Activated naive CD4-positive, alpha-beta T cell treated with anti-CD3 and anti-CD28 coated beads, Interleukin-2, amount 50 U/mL, for 24 hours (primary cell): Measurements from ENCODE around the gene KLHL26.
"Not testable (repeated sequence)": the region's sequence is repeated elsewhere in the genome, so short reads cannot be mapped to it uniquely, and the experiment has no call there.

Experiments
- H3K27ac Mint-ChIP-seq: one replicate; pipeline ENCODE4 v1.8.0; 2021; ENCODE audit warnings: mild to moderate bottlenecking, mixed read lengths
- H3K27me3 Mint-ChIP-seq: one replicate; pipeline ENCODE4 v1.8.0; 2021; ENCODE audit warnings: mixed read lengths
- H3K36me3 Mint-ChIP-seq: one replicate; pipeline ENCODE4 v1.8.0; 2021; ENCODE audit warnings: mixed read lengths
- H3K4me1 Mint-ChIP-seq: one replicate; pipeline ENCODE4 v1.8.0; 2021; ENCODE audit warnings: mixed read lengths
- H3K4me3 Mint-ChIP-seq: one replicate; pipeline ENCODE4 v1.8.0; 2021; ENCODE audit warnings: mild to moderate bottlenecking, mixed read lengths
- H3K9me3 Mint-ChIP-seq: one replicate; pipeline ENCODE4 v1.8.0; 2021; ENCODE audit warnings: mixed read lengths

KLHL26 gene, protein sequence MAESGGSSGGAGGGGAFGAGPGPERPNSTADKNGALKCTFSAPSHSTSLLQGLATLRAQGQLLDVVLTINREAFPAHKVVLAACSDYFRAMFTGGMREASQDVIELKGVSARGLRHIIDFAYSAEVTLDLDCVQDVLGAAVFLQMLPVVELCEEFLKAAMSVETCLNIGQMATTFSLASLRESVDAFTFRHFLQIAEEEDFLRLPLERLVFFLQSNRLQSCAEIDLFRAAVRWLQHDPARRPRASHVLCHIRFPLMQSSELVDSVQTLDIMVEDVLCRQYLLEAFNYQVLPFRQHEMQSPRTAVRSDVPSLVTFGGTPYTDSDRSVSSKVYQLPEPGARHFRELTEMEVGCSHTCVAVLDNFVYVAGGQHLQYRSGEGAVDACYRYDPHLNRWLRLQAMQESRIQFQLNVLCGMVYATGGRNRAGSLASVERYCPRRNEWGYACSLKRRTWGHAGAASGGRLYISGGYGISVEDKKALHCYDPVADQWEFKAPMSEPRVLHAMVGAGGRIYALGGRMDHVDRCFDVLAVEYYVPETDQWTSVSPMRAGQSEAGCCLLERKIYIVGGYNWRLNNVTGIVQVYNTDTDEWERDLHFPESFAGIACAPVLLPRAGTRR

GRCh38 chr19:18636969-18637629 lies at the start of gene KLHL26:
Gene KLHL26 (plus strand): TSS chr19:18637028. CDS start chr19:18637055, 27 bp downstream.
- H3K4me3 Mint-ChIP-seq: peak within 1 kb of the TSS; percentile 90
- H3K27me3 Mint-ChIP-seq: no peaks in the 10 kb centered on the region
- H3K4me1 Mint-ChIP-seq: peaks cover 34% of the 10 kb centered on the region
- no peaks in the 10 kb centered on the region for H3K9me3 Mint-ChIP-seq
- peak within 1 kb of the TSS; percentile 71 for H3K27ac Mint-ChIP-seq
- H3K36me3 Mint-ChIP-seq: no peaks in the 10 kb centered on the region

- peak overlapping the region; percentile 89 for H3K4me3 Mint-ChIP-seq
- H3K36me3 Mint-ChIP-seq: peaks cover 3% of the 10 kb centered on the region
- H3K9me3 Mint-ChIP-seq: no peaks in the 10 kb centered on the region
- H3K27me3 Mint-ChIP-seq: no peaks in the 10 kb centered on the region
- no peak overlapping the region for H3K27ac Mint-ChIP-seq
- peaks cover 38% of the 10 kb centered on the region for H3K4me1 Mint-ChIP-seq
These were observed 49.3 kb upstream of the KLHL26 start for GRCh38 chr19:18587561-18587960.

DNA sequence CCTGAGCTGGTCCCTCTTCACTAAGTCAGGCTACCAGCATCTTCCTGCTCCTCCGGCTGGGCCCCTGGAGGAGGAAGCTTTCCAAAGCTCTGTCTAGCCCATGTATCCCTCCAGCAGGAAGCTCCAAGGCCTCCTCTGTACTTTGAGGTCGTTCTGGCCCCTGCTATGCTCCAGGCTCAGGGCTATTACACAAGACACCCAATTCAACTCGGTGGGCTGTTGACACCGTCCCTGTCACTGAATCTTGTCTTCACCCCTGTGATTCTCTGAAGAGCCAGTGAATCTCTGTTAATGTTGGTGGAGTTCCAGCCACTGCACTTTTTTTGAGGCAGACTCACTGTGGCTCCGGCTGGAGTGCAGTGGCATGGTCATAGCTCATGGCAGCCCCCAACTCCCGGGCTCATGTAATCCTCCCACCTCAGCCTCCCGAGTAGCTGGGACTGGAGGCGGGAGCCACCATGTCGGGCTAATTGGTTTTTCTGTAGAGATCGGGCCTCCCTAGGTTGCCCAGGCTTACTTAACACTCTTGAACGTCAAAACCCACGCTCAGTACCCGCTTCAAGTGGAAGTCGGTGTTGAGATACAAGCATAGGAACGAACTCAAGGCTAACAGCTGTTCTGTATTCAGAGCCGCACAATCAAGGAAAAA lies 48.7 kb upstream of the KLHL26 start:
- peak overlapping the region; percentile 91 for H3K27ac Mint-ChIP-seq
- peaks cover 3% of the 10 kb centered on the region for H3K36me3 Mint-ChIP-seq
- H3K4me1 Mint-ChIP-seq: peaks cover 38% of the 10 kb centered on the region
- H3K9me3 Mint-ChIP-seq: no peaks in the 10 kb centered on the region
- H3K4me3 Mint-ChIP-seq: peak overlapping the region; percentile 89
- H3K27me3 Mint-ChIP-seq: no peaks in the 10 kb centered on the region

DNA sequence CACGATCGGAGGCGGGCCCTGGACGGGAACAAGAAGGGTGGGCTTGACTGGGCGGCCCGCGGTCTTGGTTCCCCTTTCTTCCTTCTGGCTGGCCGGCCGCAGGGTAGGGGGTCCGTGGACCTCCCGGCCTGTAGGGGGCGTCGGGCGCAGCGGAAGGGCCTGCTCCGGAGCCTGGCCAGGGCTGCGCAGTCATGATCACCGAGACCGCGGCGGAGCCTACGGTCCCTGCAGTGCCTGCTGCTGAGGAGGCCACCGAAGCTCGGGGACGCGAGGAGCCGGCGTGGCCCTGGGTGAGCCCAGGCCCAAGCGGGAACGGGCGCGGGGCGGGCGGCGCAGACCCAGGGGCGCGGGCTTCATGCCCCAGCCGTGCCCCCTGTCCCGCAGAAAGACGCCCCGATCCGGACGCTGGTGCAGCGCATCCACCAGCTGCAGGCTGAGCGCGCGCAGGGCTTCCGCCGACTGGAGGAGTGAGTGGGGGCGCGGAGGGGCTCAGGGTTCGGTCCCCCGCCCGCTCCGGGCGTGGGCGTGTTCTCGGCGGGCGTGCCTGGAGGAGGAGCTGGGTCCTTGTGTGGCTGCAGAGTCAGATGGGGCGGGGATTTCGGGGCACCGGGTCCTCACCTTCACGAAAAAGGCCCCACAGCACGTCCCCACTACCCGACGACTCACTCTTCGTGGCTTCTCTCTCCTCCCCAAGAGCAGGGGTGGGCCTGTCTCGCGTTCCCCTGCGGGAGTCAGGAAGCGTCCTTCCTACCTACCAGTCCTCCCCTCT lies 48.0 kb upstream of the KLHL26 start, which contains the start of gene REX1BD:
REX1BD (plus strand) TSS at position 188 of the 769 bp plus-strand sequence; CDS start at position 192, 4 bp downstream.
- Mint-ChIP-seq H3K27me3 (no peaks in the 10 kb centered on the region), H3K36me3 (peaks cover 3% of the 10 kb centered on the region), H3K9me3 (no peaks in the 10 kb centered on the region), H3K4me3 (peak within 1 kb of the TSS; percentile 89), H3K4me1 (peaks cover 38% of the 10 kb centered on the region), H3K27ac (peak within 1 kb of the TSS; percentile 96)

GRCh38 chr19:18589380-18590272 lies 47.2 kb upstream of the KLHL26 start:
- Mint-ChIP-seq H3K36me3 (peaks cover 3% of the 10 kb centered on the region), H3K4me3 (peak overlapping the region; percentile 89), H3K27me3 (no peaks in the 10 kb centered on the region), H3K9me3 (no peaks in the 10 kb centered on the region), H3K4me1 (peaks cover 39% of the 10 kb centered on the region), H3K27ac (peak overlapping the region; percentile 96)

GRCh38 chr19:18590273-18591272 lies 46.3 kb upstream of the KLHL26 start:
- H3K27me3 Mint-ChIP-seq: no peaks in the 10 kb centered on the region
- peaks cover 42% of the 10 kb centered on the region for H3K4me1 Mint-ChIP-seq
- peaks cover 3% of the 10 kb centered on the region for H3K36me3 Mint-ChIP-seq
- H3K9me3 Mint-ChIP-seq: no peaks in the 10 kb centered on the region
- peak overlapping the region; percentile 89 for H3K4me3 Mint-ChIP-seq
- H3K27ac Mint-ChIP-seq: peak overlapping the region; percentile 59

DNA sequence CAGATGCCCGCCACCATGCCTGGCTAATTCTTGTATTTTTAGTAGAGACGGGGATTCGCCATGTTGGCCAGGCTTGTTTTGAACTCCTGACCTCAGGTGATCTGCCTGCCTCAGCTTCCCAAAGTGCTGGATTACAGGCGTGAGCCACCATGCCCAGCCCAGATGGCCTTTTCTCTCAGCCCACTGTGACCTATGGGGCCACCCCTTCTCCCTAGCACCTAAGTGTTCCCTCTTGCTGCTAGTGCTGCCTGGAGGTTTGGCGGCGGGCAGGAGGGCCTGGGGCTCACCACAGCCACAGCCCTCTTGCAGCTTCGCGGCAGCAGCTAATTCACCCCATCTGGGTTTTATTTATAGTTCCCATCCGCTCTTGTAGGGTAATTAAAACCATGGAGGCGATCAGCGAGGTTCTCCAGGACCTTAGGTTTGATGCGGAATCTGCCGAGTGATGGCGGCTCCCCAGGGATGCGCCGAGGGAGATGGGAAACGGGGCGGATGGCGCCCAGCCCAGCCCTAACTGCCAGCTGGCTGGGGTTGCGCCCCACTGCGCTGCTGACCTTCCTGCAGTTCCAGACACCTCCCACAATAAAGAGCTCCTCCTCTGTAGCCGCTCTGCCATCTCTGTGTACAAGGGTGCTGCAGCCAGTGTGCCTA lies 45.0 kb upstream of the KLHL26 start:
- no peak overlapping the region for H3K27ac Mint-ChIP-seq
- H3K36me3 Mint-ChIP-seq: peaks cover 3% of the 10 kb centered on the region
- no peaks in the 10 kb centered on the region for H3K9me3 Mint-ChIP-seq
- no peaks in the 10 kb centered on the region for H3K27me3 Mint-ChIP-seq
- H3K4me1 Mint-ChIP-seq: peaks cover 37% of the 10 kb centered on the region
- H3K4me3 Mint-ChIP-seq: no peak overlapping the region

DNA sequence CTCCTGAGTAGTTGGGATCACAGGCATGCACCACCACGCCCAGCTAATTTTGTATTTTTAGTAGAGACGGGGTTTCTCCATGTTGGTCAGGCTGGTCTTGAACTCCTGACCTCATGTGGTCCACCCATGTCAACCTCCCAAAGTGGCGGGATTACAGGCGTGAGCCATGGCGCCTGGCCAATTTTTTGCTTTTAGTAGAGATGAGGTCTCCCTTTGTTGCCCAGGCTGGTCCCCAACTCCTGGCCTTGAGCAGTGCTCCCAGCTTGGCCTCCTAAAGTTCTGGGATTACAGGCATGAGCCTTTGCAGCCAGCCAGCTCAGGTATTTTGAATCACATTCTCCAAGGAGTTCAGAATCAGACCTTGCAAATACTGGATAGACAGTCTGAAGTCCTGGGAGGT lies 44.1 kb upstream of the KLHL26 start:
- not testable (repeated sequence) for H3K27ac Mint-ChIP-seq, H3K4me3 Mint-ChIP-seq

GRCh38 chr19:18593367-18594095 lies 43.3 kb upstream of the KLHL26 start:
- Mint-ChIP-seq H3K27ac (no peak overlapping the region), H3K4me1 (peaks cover 28% of the 10 kb centered on the region), H3K4me3 (peak overlapping the region; percentile 67), H3K9me3 (no peaks in the 10 kb centered on the region), H3K27me3 (no peaks in the 10 kb centered on the region), H3K36me3 (peaks cover 3% of the 10 kb centered on the region)

More for the DNA sequence above, 44.1 kb upstream of the KLHL26 start:
- H3K27me3 Mint-ChIP-seq, H3K36me3 Mint-ChIP-seq, H3K9me3 Mint-ChIP-seq: not testable (repeated sequence)
- peaks cover 35% of the 10 kb centered on the region for H3K4me1 Mint-ChIP-seq

DNA sequence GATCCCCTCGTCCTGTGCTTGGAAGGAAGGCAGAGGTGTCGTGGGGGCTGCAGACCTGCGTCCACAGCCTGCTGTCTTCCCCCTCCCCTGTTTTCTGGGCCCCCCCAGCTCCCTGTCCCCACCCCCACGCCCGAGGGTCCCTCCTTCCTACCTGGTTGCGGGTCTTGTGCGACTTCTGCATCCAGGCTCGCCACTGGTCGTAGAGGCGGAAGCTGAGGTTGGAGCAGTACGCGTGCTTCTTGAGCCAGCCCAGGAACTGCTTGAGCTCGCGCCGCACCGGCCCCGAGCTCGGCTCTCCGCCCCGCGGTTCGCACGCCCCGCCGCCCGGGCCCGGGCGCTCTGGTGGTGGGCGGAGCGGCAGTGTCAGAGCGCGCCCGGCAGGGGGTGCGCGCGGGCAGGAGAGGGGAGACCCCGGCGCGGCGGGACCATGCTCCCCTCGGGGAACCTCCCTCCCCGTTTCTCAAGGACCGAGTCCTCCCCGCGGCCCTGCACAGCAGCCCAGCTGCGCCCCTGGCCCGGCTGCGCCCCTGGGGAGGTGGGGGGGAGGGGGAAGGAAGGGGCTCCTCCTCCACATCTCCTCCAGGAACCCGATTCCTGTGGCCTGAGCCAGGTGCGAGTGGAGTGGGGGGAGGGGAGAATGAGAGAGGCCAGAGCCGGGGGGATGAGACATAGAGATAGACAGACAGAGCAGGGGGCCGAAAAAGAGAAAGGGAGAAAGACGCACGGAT lies 42.6 kb upstream of the KLHL26 start:
- Mint-ChIP-seq H3K4me1 (peaks cover 28% of the 10 kb centered on the region), H3K36me3 (peaks cover 3% of the 10 kb centered on the region), H3K4me3 (peak overlapping the region; percentile 83), H3K27ac (peak overlapping the region; percentile 73), H3K27me3 (no peaks in the 10 kb centered on the region), H3K9me3 (no peaks in the 10 kb centered on the region)

DNA sequence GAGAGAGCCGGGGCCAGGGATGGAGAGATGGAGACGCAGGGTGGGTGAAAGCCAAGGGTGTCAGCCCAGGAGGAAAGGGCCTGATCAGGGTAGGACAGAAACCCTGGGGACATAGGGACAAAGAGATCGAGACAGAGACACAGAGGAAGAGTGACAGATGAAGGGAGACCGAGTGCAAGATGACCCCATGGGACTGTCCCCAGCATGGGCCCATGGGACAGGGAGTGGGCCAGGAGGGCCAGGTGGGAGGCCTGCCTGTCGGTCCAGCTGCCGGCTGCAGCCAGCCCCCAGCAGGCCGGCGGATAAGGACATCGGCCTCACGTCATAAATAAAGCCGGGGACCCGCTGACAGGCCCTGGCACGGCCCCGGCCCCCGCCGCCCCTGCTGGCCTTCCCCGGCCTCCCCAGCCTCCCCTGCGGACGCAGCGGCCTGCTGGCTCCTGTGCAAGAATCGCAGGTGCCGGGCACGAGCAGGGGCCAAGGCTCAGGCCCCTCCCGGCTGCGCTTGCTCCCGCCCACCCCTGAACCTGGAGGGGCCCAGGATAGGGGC lies 41.9 kb upstream of the KLHL26 start:
- Mint-ChIP-seq H3K27me3 (peaks cover 1% of the 10 kb centered on the region), H3K27ac (peak overlapping the region; percentile 73), H3K4me1 (peaks cover 24% of the 10 kb centered on the region), H3K4me3 (peak overlapping the region; percentile 83), H3K36me3 (peaks cover 3% of the 10 kb centered on the region), H3K9me3 (no peaks in the 10 kb centered on the region)
